ENCODE results near the gene STXBP3.

GRCh38 chr1:108777839-108778238, 31.4 kb downstream of the STXBP3 start:
- TF ChIP-seq, protein P1, sequence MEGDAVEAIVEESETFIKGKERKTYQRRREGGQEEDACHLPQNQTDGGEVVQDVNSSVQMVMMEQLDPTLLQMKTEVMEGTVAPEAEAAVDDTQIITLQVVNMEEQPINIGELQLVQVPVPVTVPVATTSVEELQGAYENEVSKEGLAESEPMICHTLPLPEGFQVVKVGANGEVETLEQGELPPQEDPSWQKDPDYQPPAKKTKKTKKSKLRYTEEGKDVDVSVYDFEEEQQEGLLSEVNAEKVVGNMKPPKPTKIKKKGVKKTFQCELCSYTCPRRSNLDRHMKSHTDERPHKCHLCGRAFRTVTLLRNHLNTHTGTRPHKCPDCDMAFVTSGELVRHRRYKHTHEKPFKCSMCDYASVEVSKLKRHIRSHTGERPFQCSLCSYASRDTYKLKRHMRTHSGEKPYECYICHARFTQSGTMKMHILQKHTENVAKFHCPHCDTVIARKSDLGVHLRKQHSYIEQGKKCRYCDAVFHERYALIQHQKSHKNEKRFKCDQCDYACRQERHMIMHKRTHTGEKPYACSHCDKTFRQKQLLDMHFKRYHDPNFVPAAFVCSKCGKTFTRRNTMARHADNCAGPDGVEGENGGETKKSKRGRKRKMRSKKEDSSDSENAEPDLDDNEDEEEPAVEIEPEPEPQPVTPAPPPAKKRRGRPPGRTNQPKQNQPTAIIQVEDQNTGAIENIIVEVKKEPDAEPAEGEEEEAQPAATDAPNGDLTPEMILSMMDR (IDR thresholded peaks at IDR 0.05): no peak
- TF ChIP-seq POLR2A (IDR thresholded peaks at IDR 0.05): no peak
